NCI-H82 treated with DMSO at 0.1 percent for 48 hours (cell line): ENCODE data around the gene AHI1.
"Not testable (repeated sequence)": the region's sequence is repeated elsewhere in the genome, so short reads cannot be mapped to it uniquely, and the experiment has no call there.

ENCODE experiments used
- DNase-seq: peaks from one replicate; lab custom pipeline; 2025; ENCODE audit not compliant: unreplicated experiment; lab: John Stamatoyannopoulos, UW

AHI1 gene

GRCh38 chr6:135506270-135506997, 8.9 kb upstream of the AHI1 start:
- DNase-seq = peak; percentile 10

GRCh38 chr6:135505648-135506047, 8.1 kb upstream of the AHI1 start:
- DNase-seq = no peak

- no peak for DNase-seq
Measured at GRCh38 chr6:135505222-135505621, 7.7 kb upstream of the AHI1 start.

GRCh38 chr6:135504734-135505133, 7.2 kb upstream of the AHI1 start:
- DNase-seq = no peak

- DNase-seq = peak; percentile 18
Measured at GRCh38 chr6:135503703-135504475, 6.3 kb upstream of the AHI1 start.

GRCh38 chr6:135499441-135500340, 2.2 kb upstream of the AHI1 start:
- DNase-seq = no peak

- no peak for DNase-seq
Measured at GRCh38 chr6:135498185-135498841, 773 bp upstream of the AHI1 start.

GRCh38 chr6:135496800-135497411, 634 bp downstream of the AHI1 start:
- no peak for DNase-seq

- DNase-seq = no peak
Measured at GRCh38 chr6:135493218-135493961, 4.2 kb downstream of the AHI1 start.

GRCh38 chr6:135490381-135490780, 7.2 kb downstream of the AHI1 start:
- DNase-seq = no peak

GRCh38 chr6:135488023-135488422, 9.5 kb downstream of the AHI1 start:
- no peak for DNase-seq

- not testable (repeated sequence) for DNase-seq
Measured at GRCh38 chr6:135483903-135484302, 13.6 kb downstream of the AHI1 start.

GRCh38 chr6:135481783-135482369, 15.7 kb downstream of the AHI1 start:
- DNase-seq = no peak

- DNase-seq = no peak
Measured at GRCh38 chr6:135479601-135480000, 17.9 kb downstream of the AHI1 start.

- DNase-seq = no peak
Measured at GRCh38 chr6:135478626-135479025, 18.9 kb downstream of the AHI1 start.

GRCh38 chr6:135475292-135475886, 22.2 kb downstream of the AHI1 start:
- no peak for DNase-seq

GRCh38 chr6:135474362-135474761, 23.2 kb downstream of the AHI1 start:
- no peak for DNase-seq

GRCh38 chr6:135465903-135466302, 31.6 kb downstream of the AHI1 start:
- no peak for DNase-seq

- DNase-seq = no peak
Measured at GRCh38 chr6:135465307-135465706, 32.2 kb downstream of the AHI1 start.
